ENCODE data around the gene SLC26A6. TPM values are rescaled to one million over a fixed set of nuclear protein-coding genes. Genes with fewer than 3 reads are reported as not detected.
A peak's percentile ranks its signal among the peaks of the same experiment; 100 is the strongest.

SLC26A6 gene
- total RNA-seq, 4 donors from 2014 or later, result 13.8 to 26.4 (median 15.9) TPM

DNA sequence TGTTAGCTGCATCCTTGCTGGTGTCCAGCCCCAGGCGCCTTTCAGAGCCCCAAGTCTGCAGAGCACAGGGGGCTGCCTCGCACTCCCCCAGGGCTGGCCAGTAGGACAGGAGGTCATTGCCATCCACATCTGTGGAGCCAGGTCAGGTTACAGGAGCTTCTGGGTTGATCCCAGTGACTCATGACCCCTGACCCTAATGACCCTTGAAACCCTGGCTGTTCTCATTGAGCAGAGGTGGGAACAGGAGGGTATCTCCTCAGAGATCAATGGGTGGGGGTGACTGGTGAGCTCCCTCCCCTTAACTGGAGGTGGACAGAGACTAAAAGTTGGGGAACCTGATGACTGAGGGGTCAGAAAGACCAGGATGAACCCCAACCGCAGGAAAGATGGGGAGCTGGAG, 6.1 kb upstream of the SLC26A6 start:
- no peak for DNase-seq (ENCODE audit: low spot score in 2 of 2)
- Histone ChIP-seq H3K27me3 (no peaks in the 10 kb centered on the region), H3K9me3 (no peaks in the 10 kb centered on the region), H3K4me3 (no peak overlapping the region), H3K27ac (no peak overlapping the region), H3K36me3 (peaks cover 0 to 28% (median 0%) of the 10 kb centered on the region in 3 donors), H3K4me1 (peaks cover 0 to 4% (median 1%) of the 10 kb centered on the region in 4 donors)
- no peak for TF ChIP-seq EP300 (IDR thresholded peaks at IDR 0.05)
- TF ChIP-seq POLR2A (IDR thresholded peaks at IDR 0.05), result no peak
- TF ChIP-seq, protein P1, sequence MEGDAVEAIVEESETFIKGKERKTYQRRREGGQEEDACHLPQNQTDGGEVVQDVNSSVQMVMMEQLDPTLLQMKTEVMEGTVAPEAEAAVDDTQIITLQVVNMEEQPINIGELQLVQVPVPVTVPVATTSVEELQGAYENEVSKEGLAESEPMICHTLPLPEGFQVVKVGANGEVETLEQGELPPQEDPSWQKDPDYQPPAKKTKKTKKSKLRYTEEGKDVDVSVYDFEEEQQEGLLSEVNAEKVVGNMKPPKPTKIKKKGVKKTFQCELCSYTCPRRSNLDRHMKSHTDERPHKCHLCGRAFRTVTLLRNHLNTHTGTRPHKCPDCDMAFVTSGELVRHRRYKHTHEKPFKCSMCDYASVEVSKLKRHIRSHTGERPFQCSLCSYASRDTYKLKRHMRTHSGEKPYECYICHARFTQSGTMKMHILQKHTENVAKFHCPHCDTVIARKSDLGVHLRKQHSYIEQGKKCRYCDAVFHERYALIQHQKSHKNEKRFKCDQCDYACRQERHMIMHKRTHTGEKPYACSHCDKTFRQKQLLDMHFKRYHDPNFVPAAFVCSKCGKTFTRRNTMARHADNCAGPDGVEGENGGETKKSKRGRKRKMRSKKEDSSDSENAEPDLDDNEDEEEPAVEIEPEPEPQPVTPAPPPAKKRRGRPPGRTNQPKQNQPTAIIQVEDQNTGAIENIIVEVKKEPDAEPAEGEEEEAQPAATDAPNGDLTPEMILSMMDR (IDR thresholded peaks at IDR 0.05), result no peak
- WGBS, 2 donors, result 83 to 94% methylated on average over 1 to 2 of the region's 3 CpGs

- 87% methylated on average over 21 to 32 of the region's 38 CpGs for WGBS, 2 donors
- peaks cover 0 to 28% (median 0%) of the 10 kb centered on the region in 3 donors for H3K36me3 ChIP-seq
- H3K4me1 ChIP-seq, result peaks cover 0 to 11% (median 7%) of the 10 kb centered on the region in 4 donors
- H3K27ac ChIP-seq, result no peak overlapping the region
- no peak for DNase-seq (ENCODE audit: low spot score in 2 of 2)
- TF ChIP-seq POLR2A (IDR thresholded peaks at IDR 0.05) (no peak), EP300 (IDR thresholded peaks at IDR 0.05) (no peak)
- TF ChIP-seq, protein P1 (IDR thresholded peaks at IDR 0.05), result no peak
- no peak overlapping the region for H3K4me3 ChIP-seq
- H3K9me3 ChIP-seq, result no peaks in the 10 kb centered on the region
- H3K27me3 ChIP-seq, result no peaks in the 10 kb centered on the region
Measured at GRCh38 chr3:48639944-48640606, 4.8 kb upstream of the SLC26A6 start.

GRCh38 chr3:48637305-48637704, 2.0 kb upstream of the SLC26A6 start:
- Histone ChIP-seq H3K27me3 (no peaks in the 10 kb centered on the region), H3K9me3 (no peaks in the 10 kb centered on the region), H3K36me3 (peaks cover 0 to 30% (median 0%) of the 10 kb centered on the region in 3 donors), H3K4me1 (peaks cover 0 to 27% (median 19%) of the 10 kb centered on the region in 4 donors), H3K4me3 (no peak overlapping the region), H3K27ac (no peak overlapping the region)
- TF ChIP-seq, protein P1 (IDR thresholded peaks at IDR 0.05), result no peak
- no peak for TF ChIP-seq EP300 (IDR thresholded peaks at IDR 0.05)
- no peak for TF ChIP-seq POLR2A (IDR thresholded peaks at IDR 0.05)
- no peak for DNase-seq (ENCODE audit: low spot score in 2 of 2)
- 58 to 62% methylated on average over 6 of the region's 6 CpGs for WGBS, 2 donors

DNA sequence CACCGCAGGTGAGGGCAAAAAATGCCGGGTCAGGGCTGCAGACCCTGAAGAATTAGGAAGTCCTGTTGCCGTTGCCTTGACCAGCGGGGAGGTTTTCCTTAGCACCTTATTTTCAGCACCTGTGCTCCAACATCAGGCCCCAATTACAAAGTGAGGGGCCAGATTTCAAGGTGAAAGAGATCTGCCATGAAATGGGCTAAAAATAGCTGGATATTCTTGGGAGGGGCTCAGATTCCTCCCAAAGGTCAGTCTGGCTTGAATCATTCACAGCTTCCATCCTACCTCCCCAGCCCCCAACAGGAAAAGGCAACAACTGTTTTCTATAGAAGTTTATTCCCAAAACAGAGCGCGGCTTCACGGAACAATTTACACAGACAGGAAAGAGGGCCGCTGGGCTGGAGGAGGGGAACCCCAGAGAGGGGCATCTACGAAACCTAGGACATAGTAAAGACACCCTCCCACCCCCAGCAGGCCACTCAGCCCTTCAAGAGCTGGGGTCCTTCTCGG, 941 bp upstream of the SLC26A6 start:
- no peaks in the 10 kb centered on the region for H3K9me3 ChIP-seq
- peak overlapping the region; percentile 68 to 88 (median 80) for H3K4me3 ChIP-seq

More for the DNA sequence above, 941 bp upstream of the SLC26A6 start:
- Histone ChIP-seq H3K4me1 (peaks cover 0 to 27% (median 19%) of the 10 kb centered on the region in 4 donors), H3K27me3 (no peaks in the 10 kb centered on the region), H3K27ac (peak overlapping the region in 3 of 4 donors; percentile 75 to 92 (median 77)), H3K36me3 (peaks cover 0 to 35% (median 0%) of the 10 kb centered on the region in 3 donors)
- DNase-seq (ENCODE audit: low spot score in 2 of 2), result no peak
- 32 to 35% methylated on average over 10 of the region's 10 CpGs for WGBS, 2 donors
- no peak for TF ChIP-seq EP300 (IDR thresholded peaks at IDR 0.05)
- TF ChIP-seq, protein P1 (IDR thresholded peaks at IDR 0.05), result no peak
- TF ChIP-seq POLR2A (IDR thresholded peaks at IDR 0.05), result no peak

Data from tibial nerve (tissue), 4 donors.